ENCODE measurements around the gene TMEM242. TPM values are rescaled to one million over a fixed set of nuclear protein-coding genes. Genes with fewer than 3 reads are reported as not detected.
"Not testable (repeated sequence)": the region's sequence is repeated elsewhere in the genome, so short reads cannot be mapped to it uniquely, and the experiment has no call there.

TMEM242 gene
- total and polyA plus RNA-seq, 2 of the 13 experiments (the other 11 are each of a cell fraction or from before 2014, with no cell fraction given), result 5.6 to 11.1 TPM

- CTCF ChIA-PET (ENCODE audit: low intra/inter-chr PET ratio, low total read pairs), result not testable (repeated sequence)
- FAIRE-seq, result peak; percentile 37
- 0 out of 4 replicates have a peak, but pooled peaks of 1 of the 2 experiments have one; percentile 16 for TF ChIP-seq POLR2A (IDR thresholded peaks at IDR 0.05; ENCODE audit: insufficient read depth in 1 of 2, low read depth in 2 of 2, low read length in 2 of 2)
Observed at GRCh38 chr6:157310693-157311092, 12.6 kb downstream of the TMEM242 start.

DNA sequence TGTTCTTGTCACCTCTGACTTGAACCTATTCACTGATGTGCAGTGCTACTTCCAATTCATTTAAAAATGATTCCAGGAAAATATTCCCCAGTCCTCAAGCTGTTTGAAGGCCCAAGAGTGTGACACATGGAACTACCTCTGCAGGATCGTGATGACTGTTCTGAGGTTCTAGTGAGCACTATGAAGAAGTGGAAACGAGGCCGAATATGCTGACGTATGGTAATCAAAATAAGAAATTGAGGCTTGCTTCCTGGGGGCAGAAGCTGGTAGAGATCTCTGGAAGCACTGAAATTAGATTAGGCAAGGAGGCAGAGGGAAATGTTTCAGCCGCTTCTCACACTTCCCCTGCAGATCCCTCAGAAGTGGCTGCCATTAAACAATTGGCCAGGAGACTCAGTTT, 15.7 kb downstream of the TMEM242 start:
- POLR2A ChIA-PET, result no interaction called here
- Histone ChIP-seq H3K27ac (ENCODE audit: extremely low read length, insufficient read depth, low read length) (no peak overlapping the region), H3K9ac (ENCODE audit: insufficient read depth, low read depth, low read length) (no peak overlapping the region), H4K20me1 (ENCODE audit: insufficient read depth, low read length) (no peaks in the 10 kb centered on the region; the same call in 1 of the 2 replicates), H3K79me2 (ENCODE audit: insufficient read depth, low read length) (no peaks in the 10 kb centered on the region), H3K27me3 (ENCODE audit: control insufficient read depth in 1 of 2, insufficient read depth in 2 of 2, low read length in 2 of 2) (no peaks in the 10 kb centered on the region), H3K36me3 (replicated peaks in 1 of 2; ENCODE audit: control insufficient read depth in 1 of 2, insufficient read depth in 2 of 2, low read length in 2 of 2) (peaks cover 7 to 16% of the 10 kb centered on the region in 2 experiments), H3K4me2 (ENCODE audit: low read depth, low read length) (no peak overlapping the region), H3K9me3 (ENCODE audit: low read length) (no peaks in the 10 kb centered on the region), H2AFZ (ENCODE audit: low read length) (no peak overlapping the region), H3K4me3 (replicated peaks in 1 of 3; ENCODE audit: insufficient read depth in 1 of 3, low read depth in 2 of 3, low read length in 3 of 3) (no peak overlapping the region), H3K4me1 (ENCODE audit: insufficient read depth, low read length) (peaks cover 13% of the 10 kb centered on the region)
- no peak for ATAC-seq
- TF ChIP-seq MAFK (conservative IDR thresholded peaks at IDR 0.05 in 1 of 2, IDR thresholded peaks at IDR 0.05 in 1 of 2; ENCODE audit: low read length in 2 of 2), result peak; percentile 62 to 70; a peak in 3 of 4 replicates
- no peak for TF ChIP-seq ZNF280B (CRISPR knock-in tag; IDR thresholded peaks at IDR 0.05; ENCODE audit: borderline replicate concordance)
- TF ChIP-seq ADNP (CRISPR knock-in tag; IDR thresholded peaks at IDR 0.05), result no peak
- TF ChIP-seq, protein P1, sequence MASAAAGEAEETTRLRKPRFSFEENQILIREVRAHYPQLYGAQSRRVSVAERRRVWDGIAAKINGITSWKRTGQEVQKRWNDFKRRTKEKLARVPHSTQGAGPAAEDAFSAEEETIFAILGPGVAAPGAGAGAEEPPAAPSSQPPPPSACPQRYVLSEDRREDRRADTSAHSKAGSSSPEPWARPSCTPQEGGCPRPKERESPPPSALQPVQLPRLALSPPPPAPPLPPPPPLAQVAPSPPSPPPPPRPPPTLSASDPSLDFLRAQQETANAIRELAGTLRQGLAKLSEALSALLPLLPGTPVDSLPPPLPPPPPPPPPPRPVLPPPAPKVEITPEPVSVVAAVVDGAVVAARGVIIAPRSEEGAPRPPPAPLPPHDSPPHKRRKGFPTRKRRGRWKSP (CRISPR knock-in tag; IDR thresholded peaks at IDR 0.05), result no peak
- TF ChIP-seq FOXP1 (IDR thresholded peaks at IDR 0.05), result no peak
- no peak for TF ChIP-seq FOXP1 (CRISPR knock-in tag; IDR thresholded peaks at IDR 0.05)
- TF ChIP-seq MAFF (IDR thresholded peaks at IDR 0.05; ENCODE audit: low read depth, low read length), result peak; percentile 23; the same call in 1 of the 2 replicates
- no peak for TF ChIP-seq PREB (CRISPR knock-in tag; IDR thresholded peaks at IDR 0.05)
- 98% methylated on average over 5 of the region's 5 CpGs for WGBS (ENCODE audit: low lambda C conversion rate)
- CTCF ChIA-PET (ENCODE audit: low intra/inter-chr PET ratio, low total read pairs), result no interaction called here
- no peak for DNase-seq (ENCODE audit: low spot score)
- FAIRE-seq, result no peak
- BruUV-seq (replicated peaks), result no TSS peak
- intact Hi-C loops (cut with micrococcal nuclease; ENCODE audit: unreplicated experiment), result no loop called here
- in situ Hi-C loops (cut with HindIII; ENCODE audit: extremely low pct_ligation_motif_present, low pct_unique_long_range_greater_than_20kb), result no loop called here

More at GRCh38 chr6:157310693-157311092, 12.6 kb downstream of the TMEM242 start:
- H2AFZ ChIP-seq (ENCODE audit: low read length); H3K9me3 ChIP-seq (ENCODE audit: low read length); H3K27ac ChIP-seq (ENCODE audit: extremely low read length, insufficient read depth, low read length); intact Hi-C loops (cut with micrococcal nuclease; ENCODE audit: unreplicated experiment); H3K79me2 ChIP-seq (ENCODE audit: insufficient read depth, low read length); DNase-seq (ENCODE audit: low spot score); POLR2A ChIA-PET; H3K27me3 ChIP-seq (ENCODE audit: control insufficient read depth in 1 of 2, insufficient read depth in 2 of 2, low read length in 2 of 2); H4K20me1 ChIP-seq (ENCODE audit: insufficient read depth, low read length); H3K9ac ChIP-seq (ENCODE audit: insufficient read depth, low read depth, low read length); H3K4me3 ChIP-seq (replicated peaks in 1 of 3; ENCODE audit: insufficient read depth in 1 of 3, low read depth in 2 of 3, low read length in 3 of 3); H3K4me1 ChIP-seq (ENCODE audit: insufficient read depth, low read length); H3K4me2 ChIP-seq (ENCODE audit: low read depth, low read length); BruUV-seq (replicated peaks): not testable (repeated sequence)
- peaks cover 18 to 35% of the 10 kb centered on the region in 2 experiments for H3K36me3 ChIP-seq (replicated peaks in 1 of 2; ENCODE audit: control insufficient read depth in 1 of 2, insufficient read depth in 2 of 2, low read length in 2 of 2)
- in situ Hi-C loops (cut with HindIII; ENCODE audit: extremely low pct_ligation_motif_present, low pct_unique_long_range_greater_than_20kb), result loop anchor here (10.0 kb wide), 1 partner anchor 354 kb away; no protein-coding TSS in a partner anchor
- 83% methylated on average over 5 of the region's 5 CpGs for WGBS (ENCODE audit: low lambda C conversion rate)
- peak; percentile 42 for ATAC-seq
